ENCODE data around the gene RIN3.

The RIN3 gene

DNA sequence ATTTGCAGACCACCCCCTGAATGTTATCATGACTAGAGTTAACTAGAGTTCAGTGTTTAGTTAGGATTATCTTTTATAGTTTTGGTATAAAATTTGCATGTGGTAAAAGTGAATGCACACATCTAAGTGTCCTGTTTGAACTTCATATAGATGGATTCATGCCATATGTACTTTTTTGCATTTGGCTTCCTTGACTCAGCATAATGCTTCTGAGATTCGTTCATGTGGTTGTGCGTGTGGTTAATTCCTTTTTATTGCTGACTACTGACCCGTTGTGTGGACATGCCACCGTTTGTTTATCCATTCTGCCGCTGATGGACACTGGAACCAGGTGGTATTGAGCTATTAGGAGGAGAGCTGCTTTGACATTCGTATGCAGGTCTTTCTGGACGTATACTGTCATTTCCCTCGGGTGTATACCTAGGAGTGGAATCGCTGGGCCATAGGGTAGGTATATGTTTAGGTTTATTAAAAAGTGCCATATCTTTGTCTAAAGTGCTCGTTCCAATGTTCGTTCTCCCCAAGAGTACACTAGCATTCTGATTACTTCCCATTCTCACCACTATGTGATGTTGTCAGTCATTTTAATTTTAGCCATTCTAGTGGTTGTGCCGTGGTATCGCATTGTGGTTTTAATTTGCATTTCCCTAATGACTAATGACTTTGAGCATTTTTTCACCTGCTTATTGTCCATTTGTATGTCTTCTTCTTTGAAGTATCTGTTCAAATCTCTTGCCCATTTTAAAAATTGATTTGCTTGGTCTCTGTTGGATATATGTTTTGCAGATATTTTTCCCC, 37.7 kb downstream of the RIN3 start:
- no peak overlapping the region for H3K27ac ChIP-seq
- TF ChIP-seq, protein P1, sequence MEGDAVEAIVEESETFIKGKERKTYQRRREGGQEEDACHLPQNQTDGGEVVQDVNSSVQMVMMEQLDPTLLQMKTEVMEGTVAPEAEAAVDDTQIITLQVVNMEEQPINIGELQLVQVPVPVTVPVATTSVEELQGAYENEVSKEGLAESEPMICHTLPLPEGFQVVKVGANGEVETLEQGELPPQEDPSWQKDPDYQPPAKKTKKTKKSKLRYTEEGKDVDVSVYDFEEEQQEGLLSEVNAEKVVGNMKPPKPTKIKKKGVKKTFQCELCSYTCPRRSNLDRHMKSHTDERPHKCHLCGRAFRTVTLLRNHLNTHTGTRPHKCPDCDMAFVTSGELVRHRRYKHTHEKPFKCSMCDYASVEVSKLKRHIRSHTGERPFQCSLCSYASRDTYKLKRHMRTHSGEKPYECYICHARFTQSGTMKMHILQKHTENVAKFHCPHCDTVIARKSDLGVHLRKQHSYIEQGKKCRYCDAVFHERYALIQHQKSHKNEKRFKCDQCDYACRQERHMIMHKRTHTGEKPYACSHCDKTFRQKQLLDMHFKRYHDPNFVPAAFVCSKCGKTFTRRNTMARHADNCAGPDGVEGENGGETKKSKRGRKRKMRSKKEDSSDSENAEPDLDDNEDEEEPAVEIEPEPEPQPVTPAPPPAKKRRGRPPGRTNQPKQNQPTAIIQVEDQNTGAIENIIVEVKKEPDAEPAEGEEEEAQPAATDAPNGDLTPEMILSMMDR (IDR thresholded peaks at IDR 0.05): no peak
- no peak for TF ChIP-seq ZFX (IDR thresholded peaks at IDR 0.05; ENCODE audit: borderline replicate concordance)

DNA sequence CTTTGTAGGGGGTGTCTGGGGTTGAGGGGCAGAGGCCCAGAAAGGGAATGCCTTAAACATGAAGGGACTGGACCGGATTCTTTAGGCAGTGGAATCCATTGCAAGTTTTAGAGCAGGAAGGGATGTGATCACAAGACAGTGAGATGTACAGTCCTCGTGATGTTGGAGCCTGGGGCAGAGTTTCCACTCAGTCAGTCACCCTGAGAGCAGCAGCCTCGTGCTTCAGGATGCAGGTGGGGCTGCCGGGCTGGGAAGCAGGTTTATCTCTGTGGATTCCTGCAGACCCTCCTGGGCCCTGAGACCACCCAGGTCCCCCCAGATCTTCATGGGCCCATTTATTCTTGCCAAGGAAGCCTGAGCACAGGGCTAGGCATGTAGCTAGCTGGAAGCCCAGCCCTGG, 38.5 kb downstream of the RIN3 start:
- no peak overlapping the region for H3K27ac ChIP-seq
- TF ChIP-seq ZFX (IDR thresholded peaks at IDR 0.05; ENCODE audit: borderline replicate concordance): no peak
- TF ChIP-seq, protein P1 (IDR thresholded peaks at IDR 0.05): no peak

DNA sequence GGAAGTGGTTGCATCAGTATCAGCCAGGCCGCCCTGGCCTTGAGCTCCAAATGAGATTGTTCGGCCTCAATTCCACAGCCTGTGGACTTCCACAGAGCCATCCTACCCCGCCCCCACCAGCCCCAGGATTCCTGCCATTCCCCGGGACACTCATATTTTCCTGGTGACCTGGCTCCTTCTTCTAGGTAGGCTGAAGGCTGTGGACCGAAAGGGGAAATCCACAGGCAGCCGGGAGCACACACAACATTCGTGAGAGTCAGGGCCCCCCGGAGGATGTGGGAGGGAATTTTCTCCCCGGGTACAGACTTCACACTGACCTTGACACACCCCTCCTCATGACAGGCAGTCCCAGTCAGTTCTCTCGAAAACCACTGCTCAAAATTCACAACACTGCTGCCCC, 39.9 kb downstream of the RIN3 start:
- TF ChIP-seq ZFX (IDR thresholded peaks at IDR 0.05; ENCODE audit: borderline replicate concordance): no peak
- TF ChIP-seq, protein P1 (IDR thresholded peaks at IDR 0.05): no peak
- no peak overlapping the region for H3K27ac ChIP-seq

DNA sequence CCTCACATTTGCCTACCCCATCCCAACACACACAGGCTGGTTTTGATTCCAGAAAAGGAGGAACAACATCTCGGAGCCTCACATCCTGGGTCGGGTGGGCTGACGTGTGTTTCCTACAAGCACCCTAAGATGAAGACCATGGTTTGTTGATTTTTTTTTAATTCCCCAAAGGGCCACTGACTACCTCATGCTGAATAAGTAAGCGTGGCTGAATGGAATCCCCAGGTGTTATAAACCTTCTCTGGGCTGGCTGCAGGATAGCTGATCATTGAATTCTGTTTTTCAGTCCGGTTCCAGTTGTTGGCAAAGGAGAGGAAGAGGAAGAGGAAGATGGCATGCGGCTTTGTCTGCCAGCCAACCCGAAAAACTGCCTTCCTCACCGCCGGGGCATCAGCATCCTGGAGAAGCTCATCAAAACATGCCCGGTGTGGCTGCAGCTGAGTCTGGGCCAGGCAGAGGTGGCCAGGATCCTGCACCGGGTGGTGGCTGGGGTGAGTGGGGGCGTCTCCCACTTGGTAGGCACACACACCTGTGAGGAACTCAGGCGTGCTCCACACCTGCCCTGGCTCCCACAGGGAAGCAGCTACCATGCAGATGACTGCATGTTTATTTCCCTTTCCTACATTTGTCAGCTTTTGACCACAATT, 42.0 kb downstream of the RIN3 start:
- H3K27ac ChIP-seq: no peak overlapping the region
- TF ChIP-seq ZFX (IDR thresholded peaks at IDR 0.05; ENCODE audit: borderline replicate concordance): no peak
- TF ChIP-seq, protein P1 (IDR thresholded peaks at IDR 0.05): no peak

DNA sequence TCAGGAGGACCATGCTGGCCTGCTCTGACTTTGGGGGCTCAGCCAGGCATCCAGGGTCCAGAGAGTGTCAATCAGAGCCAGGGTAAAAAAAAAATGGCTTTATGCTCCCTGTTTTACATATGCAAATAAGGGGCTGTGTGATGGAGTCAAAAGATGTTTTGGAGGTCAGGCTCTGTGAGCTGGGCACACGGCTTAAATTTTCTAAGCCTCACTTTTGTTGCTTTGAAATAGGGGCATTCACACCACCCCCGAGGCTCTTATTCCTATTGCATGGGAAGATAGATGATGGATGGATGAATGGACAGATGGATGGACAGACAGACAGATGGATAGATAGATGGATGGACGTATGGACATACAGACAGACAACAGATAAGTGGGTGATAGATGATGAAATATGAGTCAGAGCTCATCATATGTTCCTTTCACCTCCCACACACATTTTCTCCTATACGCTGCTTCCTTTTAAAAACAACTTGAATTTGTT, 42.7 kb downstream of the RIN3 start:
- no peak for TF ChIP-seq ZFX (IDR thresholded peaks at IDR 0.05; ENCODE audit: borderline replicate concordance)
- TF ChIP-seq, protein P1 (IDR thresholded peaks at IDR 0.05): no peak
- H3K27ac ChIP-seq: no peak overlapping the region

DNA sequence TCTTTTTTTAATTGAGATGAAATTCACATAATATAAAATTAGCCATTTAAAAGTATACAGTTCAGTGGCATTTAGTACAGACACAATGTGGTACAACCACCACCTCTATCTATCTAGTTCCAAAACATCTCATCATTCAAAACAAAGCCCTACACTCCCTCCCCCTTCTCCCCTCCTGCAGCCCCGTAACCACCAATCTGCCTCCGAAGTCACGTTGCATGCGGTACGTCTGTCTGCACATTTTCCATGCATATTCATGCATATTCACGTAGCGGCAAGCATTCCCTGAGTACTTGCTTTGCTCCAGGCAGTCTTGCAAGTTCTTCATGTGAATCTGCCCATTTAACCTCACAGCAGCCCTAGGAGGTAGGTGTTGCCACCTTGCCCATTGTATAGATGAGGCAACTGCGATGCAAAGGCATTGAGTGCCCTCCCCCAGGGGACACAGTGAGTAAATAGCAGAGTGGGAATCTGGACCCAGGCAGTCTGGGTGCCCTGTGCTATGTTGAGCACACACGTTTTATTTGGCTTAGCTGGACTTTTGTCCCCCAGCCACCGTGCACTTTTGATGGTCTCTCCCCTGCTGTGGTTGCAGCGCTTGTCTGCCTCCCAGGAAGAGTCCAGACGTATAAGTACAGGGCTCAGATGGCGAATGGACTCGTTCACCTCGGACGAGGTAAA, 43.4 kb downstream of the RIN3 start:
- no peak overlapping the region for H3K27ac ChIP-seq
- TF ChIP-seq ZFX (IDR thresholded peaks at IDR 0.05; ENCODE audit: borderline replicate concordance): no peak
- TF ChIP-seq, protein P1 (IDR thresholded peaks at IDR 0.05): no peak
